Tibial nerve (tissue), 4 donors: ENCODE results near the gene NFATC2. TPM values are rescaled to one million over a fixed set of nuclear protein-coding genes. Genes with fewer than 3 reads are reported as not detected.

Experiments used
- DNase-seq, 2 donors: peaks; one replicate each; pipeline ENCODE4 v3.0.0-alpha.2; 2019; ENCODE audit warnings: low spot score in 2 of 2
- H3K27ac ChIP-seq, 4 donors: fragments of 200-600 bp; sonication (generic) in 3 of 4; one replicate each; pipeline ENCODE4 v1.5.1; 2017 to 2019; ENCODE audit warnings: mild to moderate bottlenecking in 1 of 4
- H3K27me3 ChIP-seq, 2 donors: fragments of 200-600 bp; sonication (generic) in 1 of 2; one replicate each; pipeline versions ENCODE4 v1.5.1 to v1.6.0; 2017 to 2019
- H3K36me3 ChIP-seq, 3 donors: fragments of 200-600 bp; sonication (generic); one replicate each; pipeline ENCODE4 v1.5.1; 2018 to 2019
- H3K4me1 ChIP-seq, 4 donors: fragments of 200-600 bp; sonication (generic) in 3 of 4; one replicate each; pipeline ENCODE4 v1.5.1; 2017 to 2019
- H3K4me3 ChIP-seq, 4 donors: fragments of 200-600 bp; sonication (generic) in 3 of 4; one replicate each; pipeline ENCODE4 v1.5.1; 2017 to 2019; ENCODE audit warnings: mild to moderate bottlenecking in 1 of 4, moderate library complexity in 1 of 4
- H3K9me3 ChIP-seq, 4 donors: fragments of 200-600 bp; sonication (generic) in 3 of 4; one replicate each; pipeline ENCODE4 v1.5.1; 2017 to 2019
- CTCF ChIP-seq, 5 experiments: fragments of 200-600 bp in 3 of 5; fragments of 450-650 bp in 2 of 5; sonication (generic) in 3 of 5; IDR thresholded peaks; one replicate each; pipeline ENCODE4 v1.5.1; 2016 to 2019; ENCODE audit warnings: antibody characterized with exemption in 5 of 5, mild to moderate bottlenecking in 3 of 5, moderate library complexity in 2 of 5
- EP300 ChIP-seq, 2 donors: sonication (generic); formaldehyde crosslinking; IDR thresholded peaks; one replicate each; pipeline ENCODE4 v1.6.1; 2017; ENCODE audit warnings: antibody characterized with exemption in 2 of 2, mild to moderate bottlenecking in 1 of 2
- POLR2A ChIP-seq, 2 donors: fragments of 450-650 bp; IDR thresholded peaks; one replicate each; pipeline ENCODE4 v1.6.1; 2017; ENCODE audit warnings: antibody characterized with exemption in 2 of 2, mild to moderate bottlenecking in 2 of 2, moderate library complexity in 2 of 2
- WGBS, 2 donors: methylation state at CpG; one replicate each; pipeline ENCODE4 v1.1.5; 2018; 5-methylcytosine and 5-hydroxymethylcytosine counted together
- total RNA-seq, 4 donors: library from RNA; depleted of rRNA; stranded (reverse); fragments of >200 nt; gene quantifications; one replicate each; pipeline ENCODE4 v1.1.0, GENCODE V29; 2016

NFATC2 gene
- total RNA-seq, 4 donors from 2014 or later = 6.0 to 11.5 (median 7.7) TPM

DNA sequence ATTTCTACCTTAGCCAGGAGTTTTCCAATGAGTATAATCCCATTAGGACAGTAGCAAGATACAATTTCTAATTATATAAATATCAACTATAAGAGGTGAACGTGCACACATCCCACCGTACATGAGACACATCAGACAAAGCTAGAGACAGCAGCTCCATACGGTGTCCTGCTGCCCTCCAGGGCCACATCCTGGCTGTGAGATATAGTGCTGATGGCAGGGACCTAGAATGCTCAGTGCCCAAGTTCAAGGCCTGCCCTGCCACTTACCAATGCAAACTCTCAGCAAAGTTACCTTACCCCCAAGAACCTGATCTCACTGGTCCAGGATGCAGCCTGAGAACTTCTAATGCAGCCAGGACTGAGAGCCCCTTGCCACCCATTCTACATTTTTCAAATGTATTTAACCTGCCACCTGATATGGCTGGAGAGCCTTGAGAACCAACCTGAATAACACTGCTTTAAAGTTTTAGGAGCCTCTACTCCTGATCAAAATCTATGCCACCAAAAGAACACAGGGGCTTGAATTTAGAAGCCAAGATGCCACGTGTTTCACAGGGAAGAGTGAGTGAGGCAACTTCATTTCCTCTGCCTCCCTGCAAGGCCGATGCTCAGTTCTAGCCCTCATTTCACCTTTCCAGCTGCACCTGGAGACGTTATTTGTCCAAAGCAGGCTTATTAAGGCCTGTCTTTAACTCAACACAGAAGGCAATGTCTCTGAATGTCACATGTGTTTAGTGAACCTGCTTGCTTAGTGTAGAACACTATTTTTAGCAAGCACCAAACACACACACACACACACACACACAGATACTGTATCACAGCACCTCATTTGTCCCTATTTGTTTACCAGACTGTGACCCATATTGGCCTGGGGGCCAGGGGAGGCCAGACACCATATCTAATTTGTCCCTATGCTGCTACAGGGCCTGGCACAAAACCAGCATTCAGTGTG, 6.1 kb downstream of the NFATC2 start:
- 77 to 82% methylated on average over 6 of the region's 6 CpGs for WGBS, 2 donors
- no peak for DNase-seq
- Histone ChIP-seq H3K36me3 (peaks cover 0 to 9% (median 0%) of the 10 kb centered on the region in 3 donors), H3K4me3 (no peak overlapping the region), H3K9me3 (peaks cover 0 to 10% (median 0%) of the 10 kb centered on the region in 4 donors), H3K27ac (peak overlapping the region in 1 of 4 donors; percentile 20), H3K4me1 (peaks cover 0 to 38% (median 24%) of the 10 kb centered on the region in 4 donors), H3K27me3 (no peaks in the 10 kb centered on the region)
- TF ChIP-seq POLR2A (IDR thresholded peaks at IDR 0.05) (no peak), EP300 (IDR thresholded peaks at IDR 0.05) (no peak), CTCF (IDR thresholded peaks at IDR 0.05) (no peak)

- 81 to 86% methylated on average over 2 of the region's 2 CpGs for WGBS, 2 donors
- H3K36me3 ChIP-seq = peaks cover 0 to 9% (median 0%) of the 10 kb centered on the region in 3 donors
- peaks cover 0 to 10% (median 0%) of the 10 kb centered on the region in 4 donors for H3K9me3 ChIP-seq
- no peak for TF ChIP-seq CTCF (IDR thresholded peaks at IDR 0.05)
- no peaks in the 10 kb centered on the region for H3K27me3 ChIP-seq
- no peak for DNase-seq
- H3K4me1 ChIP-seq = peaks cover 0 to 37% (median 17%) of the 10 kb centered on the region in 4 donors
- peak overlapping the region in 2 of 4 donors; percentile 20 to 36 for H3K27ac ChIP-seq
- H3K4me3 ChIP-seq = no peak overlapping the region
Observed at GRCh38 chr20:51535674-51536073, 6.8 kb downstream of the NFATC2 start.

DNA sequence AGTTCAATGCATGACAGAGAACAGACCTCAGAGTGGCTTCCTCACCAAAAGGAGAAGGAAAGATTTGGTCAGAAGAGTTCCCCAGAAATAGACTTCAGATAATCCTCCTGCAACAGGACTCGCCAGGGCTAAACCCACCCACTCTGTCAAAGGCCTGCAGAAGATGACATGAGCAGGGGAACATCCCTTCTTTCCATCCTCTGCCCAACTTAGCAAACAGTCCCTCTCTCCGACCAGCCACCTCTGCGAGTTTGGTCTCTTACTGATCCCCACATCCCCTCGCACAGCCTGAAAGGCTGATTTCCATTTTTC, 7.5 kb downstream of the NFATC2 start:
- TF ChIP-seq POLR2A (IDR thresholded peaks at IDR 0.05) (no peak), CTCF (IDR thresholded peaks at IDR 0.05) (no peak), EP300 (IDR thresholded peaks at IDR 0.05) (peak in 1 of 2 donors; percentile 33)
- Histone ChIP-seq H3K27ac (peak overlapping the region in 2 of 4 donors; percentile 36 to 41), H3K9me3 (peaks cover 0 to 10% (median 0%) of the 10 kb centered on the region in 4 donors), H3K4me1 (peaks cover 0 to 33% (median 13%) of the 10 kb centered on the region in 4 donors), H3K36me3 (peaks cover 0 to 9% (median 0%) of the 10 kb centered on the region in 3 donors), H3K4me3 (no peak overlapping the region), H3K27me3 (no peaks in the 10 kb centered on the region)
- 82 to 84% methylated on average over 4 of the region's 4 CpGs for WGBS, 2 donors
- no peak for DNase-seq

GRCh38 chr20:51533291-51534172, 9.0 kb downstream of the NFATC2 start:
- 80 to 82% methylated on average over 19 of the region's 19 CpGs for WGBS, 2 donors

More at GRCh38 chr20:51533291-51534172, 9.0 kb downstream of the NFATC2 start:
- peaks cover 0 to 9% (median 0%) of the 10 kb centered on the region in 3 donors for H3K36me3 ChIP-seq
- peak overlapping the region in 2 of 4 donors; percentile 69 to 76 for H3K27ac ChIP-seq
- H3K4me3 ChIP-seq = no peak overlapping the region
- TF ChIP-seq POLR2A (IDR thresholded peaks at IDR 0.05) (no peak), CTCF (IDR thresholded peaks at IDR 0.05) (no peak), EP300 (IDR thresholded peaks at IDR 0.05) (no peak)
- no peak for DNase-seq
- peaks cover 0 to 47% (median 16%) of the 10 kb centered on the region in 4 donors for H3K4me1 ChIP-seq
- H3K9me3 ChIP-seq = peaks cover 0 to 10% (median 0%) of the 10 kb centered on the region in 4 donors
- H3K27me3 ChIP-seq = no peaks in the 10 kb centered on the region
